Measurements from ENCODE around the gene COL16A1.

- TF ChIP-seq CTCF (IDR thresholded peaks at IDR 0.05; ENCODE audit: poor library complexity) (no peak), EZH2 (IDR thresholded peaks at IDR 0.05; ENCODE audit: borderline replicate concordance) (no peak)
Observed at GRCh38 chr1:31749785-31750735, 46.2 kb upstream of the COL16A1 start.

All from hepatocyte (in vitro differentiated cells).